ENCODE data around the gene CEP290.

The CEP290 gene

GRCh38 chr12:88141774-88142609 is at the start of gene CEP290, which contains the start of gene TMTC3:
Gene CEP290 (minus strand): TSS chr12:88142088. CDS start chr12:88141307, 781 bp downstream.
Gene TMTC3 (plus strand): TSS chr12:88142307. CDS start chr12:88148316, 6,009 bp downstream.
- DNase-seq: peak; percentile 98

- DNase-seq: no peak
Measured at GRCh38 chr12:88188180-88188579, 46.3 kb upstream of the CEP290 start.

- no peak for DNase-seq
Measured at GRCh38 chr12:88187571-88187970, 45.7 kb upstream of the CEP290 start.

- no peak for DNase-seq
Measured at GRCh38 chr12:88185988-88186387, 44.1 kb upstream of the CEP290 start.

- no peak for DNase-seq
Measured at GRCh38 chr12:88185279-88185678, 43.4 kb upstream of the CEP290 start.

- no peak for DNase-seq
Measured at GRCh38 chr12:88184196-88184595, 42.3 kb upstream of the CEP290 start.

GRCh38 chr12:88182416-88182815 is 40.5 kb upstream of the CEP290 start:
- DNase-seq: no peak

GRCh38 chr12:88181881-88182280 is 40.0 kb upstream of the CEP290 start:
- no peak for DNase-seq

- no peak for DNase-seq
Measured at GRCh38 chr12:88179436-88180014, 37.6 kb upstream of the CEP290 start.

GRCh38 chr12:88175544-88175943 is 33.7 kb upstream of the CEP290 start:
- DNase-seq: no peak

- no peak for DNase-seq
Measured at GRCh38 chr12:88172844-88173407, 31.0 kb upstream of the CEP290 start.

GRCh38 chr12:88167384-88167783 is 25.5 kb upstream of the CEP290 start:
- no peak for DNase-seq

- DNase-seq: no peak
Measured at GRCh38 chr12:88166179-88166578, 24.3 kb upstream of the CEP290 start.

- no peak for DNase-seq
Measured at GRCh38 chr12:88163371-88163770, 21.5 kb upstream of the CEP290 start.

GRCh38 chr12:88156075-88156654 is 14.3 kb upstream of the CEP290 start:
- no peak for DNase-seq

GRCh38 chr12:88153959-88154358 is 12.1 kb upstream of the CEP290 start:
- no peak for DNase-seq

GRCh38 chr12:88150063-88150462 is 8.2 kb upstream of the CEP290 start:
- no peak for DNase-seq

GRCh38 chr12:88145567-88146505 is 3.9 kb upstream of the CEP290 start:
- no peak for DNase-seq

- DNase-seq: no peak
Measured at GRCh38 chr12:88144546-88145468, 2.9 kb upstream of the CEP290 start.

- no peak for DNase-seq
Measured at GRCh38 chr12:88144037-88144436, 2.1 kb upstream of the CEP290 start.

- no peak for DNase-seq
Measured at GRCh38 chr12:88142610-88142991, 713 bp upstream of the CEP290 start.

- no peak for DNase-seq
Measured at GRCh38 chr12:88141425-88141773, 489 bp downstream of the CEP290 start.

Measured in GDM1 (cell line).